ENCODE measurements around the gene STXBP6. TPM values are rescaled to one million over a fixed set of nuclear protein-coding genes. Genes with fewer than 3 reads are reported as not detected.

Gene STXBP6
- total RNA-seq, 1 donor from 2014 or later, result not detected

DNA sequence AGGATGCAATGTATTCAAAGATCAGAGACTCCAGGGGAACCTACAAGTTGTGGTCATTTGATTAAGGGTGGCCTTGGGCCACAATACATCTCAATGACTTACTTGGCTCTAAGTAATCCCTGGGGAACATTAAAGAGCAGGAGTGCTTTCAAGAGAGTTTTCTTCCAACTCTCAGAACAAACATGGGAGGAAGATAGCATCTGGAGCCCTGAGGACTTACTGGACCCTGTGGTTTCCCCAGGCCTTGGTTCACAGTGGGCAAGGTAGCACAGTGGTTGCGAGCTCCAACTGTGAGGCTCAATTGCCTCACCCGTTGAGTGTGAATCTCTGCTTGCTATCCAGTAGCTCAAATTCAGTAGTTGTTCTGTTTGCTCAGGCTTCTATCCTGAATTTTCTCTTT is 32.4 kb downstream of the STXBP6 start:
- intact Hi-C loops (cut with micrococcal nuclease), result no loop called here

DNA sequence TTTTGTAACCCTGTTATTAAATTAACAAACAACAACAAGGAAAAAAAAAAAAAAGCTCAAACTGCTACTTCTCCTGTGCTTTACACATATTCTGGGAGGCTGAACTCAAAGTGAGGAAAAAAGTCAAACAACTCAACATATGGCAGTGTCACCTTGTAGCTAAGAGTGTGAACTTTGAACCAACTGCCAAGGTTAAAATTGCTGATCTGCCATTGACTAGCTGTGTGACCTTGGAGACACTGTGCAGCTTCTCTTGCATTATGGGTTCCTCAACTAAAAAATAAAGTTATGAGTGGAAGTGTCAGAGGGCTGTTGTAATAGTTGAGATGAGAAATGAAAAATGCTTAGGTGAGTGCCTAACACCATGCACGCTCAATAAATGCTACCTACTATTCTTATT is 34.2 kb downstream of the STXBP6 start:
- intact Hi-C loops (cut with micrococcal nuclease), result no loop called here

DNA sequence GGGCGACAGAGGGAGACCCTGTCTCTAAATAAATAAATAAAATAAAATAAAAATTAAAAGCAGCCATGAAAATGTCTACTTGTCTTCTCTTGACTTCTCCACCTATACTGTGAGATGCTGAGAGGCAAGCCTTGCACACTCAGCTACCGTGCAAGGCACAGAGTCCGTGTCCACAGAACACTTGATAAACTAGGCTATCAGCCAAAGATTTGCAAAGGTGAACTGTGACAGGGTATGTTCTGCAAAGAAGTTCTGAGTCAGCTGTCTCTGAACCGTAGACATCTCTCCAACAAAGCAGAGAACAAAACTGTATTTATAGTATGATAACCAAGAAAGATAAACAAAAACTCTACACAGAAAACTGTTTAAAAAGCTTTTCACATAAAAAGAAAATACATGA is 35.5 kb downstream of the STXBP6 start:
- intact Hi-C loops (cut with micrococcal nuclease), result no loop called here

DNA sequence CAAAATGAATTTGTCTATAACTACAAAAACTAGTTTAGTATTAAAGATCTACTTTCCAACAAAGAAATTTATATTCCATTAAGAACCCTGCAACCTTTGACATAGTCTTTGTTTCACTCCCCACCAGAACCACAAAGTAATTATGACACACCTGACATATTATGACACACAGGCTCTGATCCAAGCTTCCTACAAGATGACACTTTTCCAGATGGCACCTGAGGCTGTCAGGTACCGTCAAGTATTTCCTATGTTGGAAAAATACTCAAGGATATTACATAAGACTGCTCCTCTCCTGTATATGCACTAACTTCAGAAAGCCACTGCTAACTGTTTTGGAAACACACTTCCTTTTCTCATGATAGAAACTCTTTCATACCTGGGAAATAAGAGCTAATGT is 38.9 kb downstream of the STXBP6 start:
- intact Hi-C loops (cut with micrococcal nuclease), result no loop called here

DNA sequence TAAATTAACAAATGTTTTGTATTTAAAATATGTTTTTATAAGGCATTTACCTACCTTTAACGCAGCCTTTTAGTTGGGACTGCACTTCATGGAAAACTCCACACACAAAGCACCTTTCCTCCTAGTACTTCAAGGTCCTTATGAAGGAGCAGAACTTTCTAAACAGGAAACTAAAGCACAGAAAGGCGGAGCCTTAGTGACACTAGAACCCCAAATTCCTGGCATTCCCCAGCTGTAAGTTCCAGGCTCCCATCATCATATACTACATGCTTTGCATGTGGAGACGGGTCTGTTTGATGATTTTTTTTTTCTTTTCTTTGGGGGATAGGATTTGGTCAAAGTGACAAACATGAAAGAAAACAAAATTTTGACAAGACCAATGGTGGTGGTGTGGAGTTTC is 39.5 kb downstream of the STXBP6 start:
- intact Hi-C loops (cut with micrococcal nuclease), result no loop called here

DNA sequence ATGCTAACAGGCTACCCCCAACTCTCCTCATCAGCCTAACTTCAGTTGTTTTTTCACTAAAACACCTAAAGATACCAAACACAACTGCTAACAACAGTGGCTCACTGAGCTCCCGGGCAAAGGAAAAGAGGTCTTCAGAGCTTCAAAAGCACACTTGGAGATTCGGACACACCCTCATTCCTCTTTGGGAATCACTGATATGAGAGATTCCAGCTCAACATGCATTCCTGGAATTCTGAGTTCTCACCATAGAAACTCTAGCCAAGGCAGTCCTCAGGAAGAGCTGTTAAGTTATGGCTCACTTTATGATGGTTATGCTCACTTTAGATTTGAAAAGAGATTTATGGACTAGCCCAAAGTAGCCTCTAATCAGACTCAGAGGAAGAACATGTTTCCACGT is 40.1 kb downstream of the STXBP6 start:
- intact Hi-C loops (cut with micrococcal nuclease), result no loop called here

DNA sequence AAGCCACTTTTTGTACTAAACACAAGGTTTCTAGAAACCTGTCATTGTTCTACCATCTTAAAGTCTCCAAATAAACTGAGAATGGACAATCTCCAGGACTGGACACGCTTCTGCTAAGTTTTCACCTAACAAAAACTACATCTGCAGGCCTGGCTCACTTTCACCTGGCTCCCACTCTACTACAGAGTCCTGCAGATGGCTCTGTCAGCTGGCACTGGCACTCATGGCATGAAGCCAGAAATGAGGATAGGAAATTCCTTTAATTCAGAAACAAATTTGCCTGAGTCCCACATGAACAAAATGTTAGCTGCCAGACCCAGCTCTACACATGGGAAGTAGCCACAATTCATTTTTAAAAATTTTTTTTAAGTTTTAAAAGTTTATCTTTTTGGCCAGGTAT is 42.1 kb downstream of the STXBP6 start:
- intact Hi-C loops (cut with micrococcal nuclease), result no loop called here

DNA sequence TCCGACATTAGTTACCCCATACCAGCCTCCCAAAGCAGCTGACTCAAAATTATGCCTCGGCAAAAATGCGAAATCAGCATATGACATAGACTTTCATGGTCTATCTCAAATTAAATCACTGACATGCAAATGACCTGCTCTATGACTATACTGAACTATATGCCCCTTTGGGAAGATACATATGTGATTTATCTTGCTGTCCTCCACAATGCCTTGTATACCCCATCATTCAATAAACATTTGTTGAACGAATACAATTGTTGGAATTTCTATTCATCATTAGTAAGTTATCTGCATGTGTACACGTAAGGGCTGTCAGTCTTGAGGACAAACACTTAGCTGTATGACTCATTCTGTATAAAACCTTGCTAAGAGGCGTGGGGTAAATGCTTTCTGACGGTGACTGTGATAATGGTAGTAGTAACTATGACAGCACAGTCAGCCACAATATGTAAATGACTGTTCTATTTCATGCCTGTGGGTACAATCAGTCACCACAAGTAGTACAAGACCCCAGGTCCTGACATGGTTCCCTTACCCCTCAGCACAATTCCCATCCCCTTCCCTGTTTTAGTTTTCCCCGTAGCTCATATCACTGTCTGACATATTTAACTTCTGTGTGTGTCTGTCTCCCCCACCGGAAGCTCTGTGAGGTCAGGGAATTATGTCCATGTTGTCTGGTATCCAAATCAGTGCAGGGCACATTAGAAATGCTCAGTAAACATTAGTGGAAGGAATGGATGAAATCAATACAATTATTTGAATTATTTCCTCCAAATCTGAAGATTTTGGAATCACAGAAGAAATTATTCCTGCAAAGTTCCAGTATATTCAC is 42.8 kb downstream of the STXBP6 start:
- intact Hi-C loops (cut with micrococcal nuclease), result no loop called here

DNA sequence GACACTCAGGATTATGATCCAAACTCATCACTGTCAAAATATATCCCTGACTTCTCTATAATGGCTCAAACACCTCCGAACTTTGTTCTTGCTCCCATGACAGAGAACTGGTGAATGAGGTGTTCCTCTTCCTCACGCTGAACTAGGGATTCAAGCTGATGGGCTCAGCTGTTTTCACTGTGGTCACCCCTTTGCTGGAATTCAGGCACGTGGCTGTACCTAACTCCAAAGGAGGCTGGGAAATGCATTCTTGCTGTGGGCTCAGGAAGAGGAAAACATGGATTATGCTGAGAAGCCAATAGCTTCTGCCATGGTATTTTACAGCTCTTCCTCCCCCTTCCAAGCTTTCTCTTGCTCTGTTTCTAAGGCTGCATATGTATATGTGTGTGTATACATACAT is 43.9 kb downstream of the STXBP6 start:
- intact Hi-C loops (cut with micrococcal nuclease), result no loop called here

DNA sequence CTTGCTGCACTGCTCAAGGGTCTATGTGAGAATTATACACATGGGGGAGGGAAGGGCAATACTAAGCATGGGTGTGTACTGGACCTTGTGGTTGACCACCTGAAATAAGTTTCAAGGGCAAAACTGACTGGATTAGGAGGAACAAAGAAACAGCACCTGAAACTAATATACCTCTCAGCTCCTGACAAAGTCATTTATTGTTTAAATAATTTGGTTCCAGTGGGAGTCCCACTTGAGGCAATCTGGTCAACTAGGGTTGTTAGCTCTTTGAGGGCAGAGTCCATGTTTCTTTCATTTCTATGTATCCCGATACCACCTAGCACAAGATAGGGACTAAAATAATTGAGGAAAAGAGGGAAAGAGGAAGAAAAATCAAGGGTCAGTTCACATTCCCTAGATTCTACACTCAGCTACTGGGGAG is 45.5 kb downstream of the STXBP6 start:
- intact Hi-C loops (cut with micrococcal nuclease), result no loop called here

DNA sequence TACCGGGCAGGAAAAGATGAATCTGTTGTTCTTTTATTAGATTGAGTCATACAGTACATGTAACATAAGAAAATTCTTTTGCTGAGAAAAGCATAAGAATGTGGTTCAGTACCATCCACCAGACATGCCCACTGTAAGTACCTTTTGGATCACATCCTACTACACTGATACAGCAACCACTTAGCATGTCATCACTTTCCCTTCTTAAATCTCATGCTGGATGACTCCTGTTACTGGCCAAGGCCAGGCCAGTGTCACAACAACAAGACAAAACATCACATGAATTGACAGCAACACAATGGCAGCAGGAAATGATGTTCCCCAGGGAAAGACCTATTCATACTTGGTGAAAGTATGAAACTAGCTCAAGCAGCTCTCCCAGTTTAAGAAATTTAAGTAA is 46.4 kb downstream of the STXBP6 start:
- intact Hi-C loops (cut with micrococcal nuclease), result no loop called here

DNA sequence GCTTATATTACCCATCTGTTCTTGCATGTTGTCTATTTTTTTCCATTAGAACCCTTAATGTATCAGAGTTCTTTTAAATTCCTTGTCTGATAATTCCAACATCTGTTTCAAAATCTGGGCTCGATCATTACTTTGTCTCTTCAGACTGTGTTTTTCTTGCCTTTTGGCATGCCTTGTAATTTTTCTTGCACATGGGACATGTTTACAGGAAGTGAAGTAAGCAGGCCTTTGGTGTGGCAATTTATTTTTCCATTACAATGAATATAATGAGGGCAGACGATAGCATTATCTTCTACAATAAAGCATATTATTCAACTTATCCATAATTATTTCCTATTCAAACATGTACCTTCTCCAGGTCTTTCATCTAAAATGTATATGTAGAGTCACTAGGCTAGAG is 48.3 kb downstream of the STXBP6 start:
- intact Hi-C loops (cut with micrococcal nuclease), result no loop called here

DNA sequence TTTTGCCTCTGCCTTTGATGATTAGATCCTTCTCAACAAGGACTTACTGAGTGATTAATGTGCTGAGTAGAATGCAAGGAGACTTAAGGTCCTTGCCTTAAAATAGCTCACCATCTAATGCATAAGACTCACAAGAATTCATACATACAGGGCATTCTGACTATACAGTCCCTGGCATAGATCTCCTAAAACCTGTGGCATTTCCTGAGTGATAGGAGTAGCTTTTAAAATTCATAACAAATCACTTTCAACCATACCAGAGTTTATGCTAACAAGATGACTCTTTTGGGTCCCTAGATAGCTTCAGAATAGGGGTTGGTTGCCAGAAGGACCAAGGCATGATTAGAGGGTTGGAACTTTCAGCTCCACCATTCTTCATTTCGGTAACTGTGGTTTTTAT is 48.8 kb downstream of the STXBP6 start:
- intact Hi-C loops (cut with micrococcal nuclease), result no loop called here

DNA sequence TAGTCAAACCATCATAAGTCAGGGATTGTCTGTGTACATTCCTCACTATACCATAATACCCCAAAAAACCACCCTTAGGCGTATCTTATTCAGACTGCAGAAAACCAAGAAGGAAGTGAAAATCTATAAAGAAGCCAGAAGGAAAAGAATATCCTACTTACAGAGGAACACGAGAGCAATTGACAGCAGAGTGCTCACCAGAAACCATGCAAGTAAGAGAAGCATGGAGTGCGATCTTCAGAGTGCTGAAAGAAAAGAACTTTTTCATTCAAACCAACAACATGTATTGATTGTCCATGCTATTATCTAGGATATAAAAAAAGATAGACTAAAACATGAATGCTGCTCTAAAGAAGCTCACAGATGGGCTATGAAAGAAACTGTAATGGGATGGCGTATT is 50.8 kb downstream of the STXBP6 start:
- intact Hi-C loops (cut with micrococcal nuclease), result no loop called here

DNA sequence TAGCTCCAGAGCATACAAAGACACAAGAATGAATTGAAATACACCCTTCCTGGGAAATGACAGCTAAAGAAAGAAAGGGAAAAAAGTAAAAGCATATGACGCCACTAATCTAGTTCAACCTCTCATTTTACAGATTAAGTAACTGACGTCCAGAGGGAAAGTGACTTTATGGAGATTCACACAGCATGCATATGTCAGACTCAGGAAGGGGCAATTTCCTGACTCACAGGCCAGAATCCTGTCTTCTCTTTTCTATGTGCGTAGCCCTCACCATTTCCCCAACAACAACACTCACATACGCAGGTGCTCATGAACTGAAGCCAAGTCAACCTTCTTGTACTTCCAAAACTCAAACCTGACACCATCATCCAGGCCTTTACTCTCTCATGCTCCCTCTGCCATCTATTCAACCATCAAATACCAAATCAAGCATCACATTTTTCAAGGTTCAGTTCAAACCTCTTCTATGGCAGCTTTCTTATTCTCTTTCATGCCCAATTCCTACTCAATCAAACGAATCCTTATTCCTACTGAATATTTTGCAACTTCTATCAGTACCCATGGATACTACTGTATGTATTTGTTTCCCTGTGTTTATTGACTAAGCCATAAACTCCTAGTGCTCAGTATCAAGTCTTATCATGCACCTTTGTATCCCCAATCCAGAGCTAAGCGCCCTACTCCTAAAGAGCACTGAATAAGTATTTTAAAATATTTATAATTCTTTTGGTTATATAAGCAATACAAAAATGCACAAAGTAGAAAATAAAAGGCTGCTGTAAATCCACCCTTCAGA is 52.8 kb downstream of the STXBP6 start:
- intact Hi-C loops (cut with micrococcal nuclease), result no loop called here

DNA sequence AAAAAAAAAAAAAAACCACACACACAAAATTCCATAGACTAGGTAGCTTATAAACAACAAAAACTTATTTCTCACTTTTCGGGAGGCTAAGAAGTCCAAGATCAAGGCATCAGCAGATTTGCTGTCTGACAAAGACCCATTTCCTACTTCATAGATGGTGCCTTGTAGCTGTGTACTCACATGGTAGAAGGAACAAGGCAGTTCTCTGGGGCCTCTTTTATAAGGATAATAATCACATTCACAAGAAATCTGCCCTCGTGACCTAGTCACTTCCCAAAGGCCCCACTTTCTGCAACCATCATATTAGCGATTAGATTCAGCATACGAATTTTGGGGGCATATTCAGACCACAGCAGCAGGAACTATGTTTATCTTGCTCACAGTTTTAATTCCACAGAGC is 54.9 kb downstream of the STXBP6 start:
- intact Hi-C loops (cut with micrococcal nuclease), result no loop called here

DNA sequence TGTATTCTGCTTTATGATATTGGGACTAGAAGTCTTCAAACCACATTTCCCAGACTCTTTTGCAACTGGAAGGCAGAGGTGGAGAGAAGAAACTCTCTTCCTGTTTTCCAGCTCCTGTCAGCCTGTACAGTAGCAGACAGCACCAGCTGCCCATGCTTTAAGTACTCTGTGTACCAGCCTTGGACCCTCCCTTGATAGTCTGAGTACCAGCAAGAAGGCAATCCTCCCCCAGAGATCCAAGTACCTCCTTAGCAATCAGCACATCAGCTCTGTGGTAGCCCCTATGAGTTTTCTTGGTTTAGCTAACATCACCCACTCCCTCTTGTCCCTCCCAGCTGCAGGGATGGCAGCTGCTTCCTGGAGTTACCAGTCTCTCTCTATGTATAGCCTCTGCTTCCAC is 56.3 kb downstream of the STXBP6 start:
- intact Hi-C loops (cut with micrococcal nuclease), result no loop called here

DNA sequence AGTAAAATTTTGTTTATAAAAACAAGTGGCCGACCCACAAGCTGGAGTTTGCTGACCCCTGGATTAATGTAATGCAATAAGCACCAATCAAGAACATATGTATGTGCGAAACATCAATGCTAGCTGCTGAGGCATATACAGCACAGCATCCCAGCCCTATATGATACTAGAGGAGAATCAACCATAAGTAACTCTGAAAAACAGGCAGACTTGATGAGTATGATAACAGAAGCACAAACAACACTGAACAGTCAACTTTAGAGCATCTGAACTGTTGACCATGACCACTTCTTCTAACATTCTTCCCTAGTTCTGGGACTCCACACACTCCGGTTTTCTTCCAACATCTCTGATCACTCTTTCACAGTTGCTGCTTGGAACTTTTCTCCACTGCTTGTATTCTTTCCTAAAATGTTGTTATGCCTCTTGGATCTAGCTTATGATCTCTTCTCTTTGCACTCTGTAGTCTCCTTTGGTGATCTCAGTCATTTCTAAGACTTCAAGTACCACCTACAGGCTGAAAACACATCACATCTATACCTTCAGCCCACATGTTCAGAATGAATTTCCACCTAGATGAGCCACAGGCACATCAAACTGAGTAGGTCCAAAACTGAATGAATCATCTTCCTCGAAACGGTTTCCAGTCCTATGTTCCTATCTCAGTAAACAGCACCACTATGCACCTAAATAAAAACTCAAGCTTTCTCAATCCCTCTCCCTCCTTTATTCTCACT is 57.2 kb downstream of the STXBP6 start:
- intact Hi-C loops (cut with micrococcal nuclease), result no loop called here

DNA sequence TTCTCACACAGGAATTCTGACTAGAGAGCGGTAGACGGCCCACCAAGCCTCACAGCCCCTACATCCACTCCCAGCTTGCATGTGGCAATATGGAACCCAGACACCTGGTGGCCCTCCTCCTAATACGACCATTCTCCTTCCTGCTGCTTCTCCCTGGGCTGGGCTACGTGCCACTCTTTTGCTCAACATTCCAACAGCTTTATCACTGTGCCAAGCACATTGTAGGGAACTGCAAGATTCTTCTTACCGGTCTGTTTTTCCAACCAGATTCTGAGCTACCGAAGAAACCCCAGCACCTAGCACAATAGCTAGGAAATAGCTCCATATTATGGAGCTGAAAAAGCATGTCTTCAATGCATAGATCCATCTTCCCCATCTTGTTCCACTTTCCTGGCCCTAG is 58.1 kb downstream of the STXBP6 start:
- intact Hi-C loops (cut with micrococcal nuclease), result no loop called here

DNA sequence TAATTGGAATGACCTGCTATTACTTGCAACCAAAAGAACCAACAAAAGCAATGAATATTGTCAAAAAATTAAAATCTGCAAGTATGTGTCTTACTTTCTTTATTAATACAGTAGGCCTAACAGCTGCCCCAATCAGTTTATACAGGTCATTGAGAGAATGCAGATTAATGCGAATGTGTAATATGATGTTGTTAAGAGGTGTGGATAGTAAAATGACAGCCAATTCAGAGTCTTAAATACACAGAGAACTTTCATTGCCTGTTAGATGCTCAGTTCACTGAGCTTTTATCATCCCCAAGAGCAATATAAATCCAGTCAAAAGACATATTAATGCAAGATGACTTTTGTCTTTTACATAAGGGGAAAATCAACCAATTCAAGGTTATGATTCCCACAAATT is 58.7 kb downstream of the STXBP6 start:
- intact Hi-C loops (cut with micrococcal nuclease), result no loop called here

DNA sequence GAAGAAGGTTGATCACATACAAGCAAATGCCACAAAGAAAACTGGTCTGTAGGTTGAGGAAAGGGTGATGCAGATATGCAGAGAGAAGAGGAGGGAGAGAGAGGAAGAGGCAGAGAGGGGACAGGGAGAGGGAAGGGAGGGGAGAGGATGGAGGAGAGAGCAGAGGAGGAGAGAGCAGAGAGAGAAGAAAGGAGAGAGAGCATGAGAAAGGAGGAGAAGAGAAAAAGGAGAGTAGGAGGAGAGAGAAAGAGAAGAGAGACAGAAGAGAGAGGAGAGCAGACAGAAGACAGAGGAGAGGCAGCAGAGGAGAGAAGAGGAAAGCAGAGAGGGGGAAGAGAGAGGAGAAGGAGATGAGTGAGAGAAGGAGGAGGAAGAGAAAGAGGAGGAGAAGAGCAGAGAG is 59.2 kb downstream of the STXBP6 start:
- intact Hi-C loops (cut with micrococcal nuclease), result no loop called here

DNA sequence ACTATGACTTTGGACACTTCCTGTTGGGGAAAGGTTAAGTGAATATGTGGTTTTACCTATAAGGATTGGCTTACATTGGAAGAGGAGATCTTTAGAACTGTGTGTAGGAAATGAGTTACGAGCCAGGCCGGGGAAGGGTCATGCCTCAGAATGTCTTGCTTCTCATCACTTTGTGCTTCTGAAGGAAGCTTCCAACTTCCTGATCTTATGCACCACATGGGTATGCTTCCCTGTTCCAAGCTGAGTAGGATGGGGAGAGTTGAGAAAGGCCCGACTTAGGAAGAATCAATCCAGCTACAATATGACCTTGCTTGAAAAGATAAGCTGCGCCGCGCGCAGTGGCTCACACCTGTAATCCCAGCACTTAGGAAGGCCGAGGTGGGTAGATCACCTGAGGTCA is 59.9 kb downstream of the STXBP6 start:
- intact Hi-C loops (cut with micrococcal nuclease), result no loop called here

All from T-helper 2 cell treated with Interferon-gamma antibody and Interleukin-4, amounts not matched to agents 100 ng/mL and 5 ng/mL, for 36 hours (primary cell).